Erythroblast (primary cell): ENCODE results near the gene JAM3.

ENCODE experiments used
- GATA1 ChIP-seq: IDR thresholded peaks from 2 replicates; pipeline ENCODE4 v1.6.1; 2011; ENCODE audit warnings: low read depth, mild to moderate bottlenecking, control low read depth, low read length, moderate library complexity
- POLR2A ChIP-seq: IDR thresholded peaks from 2 replicates; pipeline ENCODE4 v1.6.1; 2011; ENCODE audit warnings: mild to moderate bottlenecking, low read length

DNA sequence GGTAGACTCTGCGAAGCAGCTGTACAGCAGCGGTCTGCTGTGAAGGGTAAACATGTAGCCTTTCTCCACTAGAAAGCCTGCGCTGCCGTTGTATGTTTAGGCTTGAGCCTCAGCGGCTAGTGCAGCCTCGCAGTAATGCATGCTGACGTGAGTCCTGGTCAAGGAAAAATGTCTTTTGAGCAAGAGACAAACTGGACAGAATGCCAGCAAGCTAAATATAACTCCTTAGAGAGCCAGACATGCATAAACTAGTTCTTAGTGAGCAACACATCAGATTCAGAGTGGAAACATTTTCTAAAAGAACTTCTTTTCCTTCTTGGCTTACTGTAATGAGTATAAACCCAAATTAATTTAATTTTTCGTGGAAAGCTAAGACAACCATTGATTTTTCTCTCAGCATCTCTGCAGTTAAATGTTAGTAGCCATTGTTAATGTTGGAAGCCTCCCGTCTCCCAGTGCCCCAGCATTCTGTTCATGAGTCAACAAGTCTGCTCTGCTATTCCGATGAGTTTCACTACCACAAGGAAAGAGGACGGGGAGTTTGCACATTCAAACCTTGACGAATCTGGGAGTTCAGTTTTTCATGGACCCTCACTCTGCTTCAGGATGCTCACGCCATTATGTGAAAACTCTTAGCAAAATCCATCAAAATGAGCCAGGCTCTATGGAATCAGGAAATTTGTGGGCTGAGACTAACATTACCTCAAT lies 51.4 kb downstream of the JAM3 start:
- TF ChIP-seq POLR2A (no peak), GATA1 (no peak)
